HG03575 (cell line): ENCODE data around the gene HDAC4.

Experiments
- ATAC-seq: cut with Tn5 transposase; IDR thresholded peaks from one replicate; pipeline ENCODE4 v1.9.1; 2021; ENCODE audit not compliant: unreplicated experiment, insufficient number of reproducible peaks, low FRiP score; ENCODE audit errors: extremely low read depth

The HDAC4 gene

GRCh38 chr2:239431536-239431935 is 30.7 kb upstream of the HDAC4 start:
- ATAC-seq = no peak

DNA sequence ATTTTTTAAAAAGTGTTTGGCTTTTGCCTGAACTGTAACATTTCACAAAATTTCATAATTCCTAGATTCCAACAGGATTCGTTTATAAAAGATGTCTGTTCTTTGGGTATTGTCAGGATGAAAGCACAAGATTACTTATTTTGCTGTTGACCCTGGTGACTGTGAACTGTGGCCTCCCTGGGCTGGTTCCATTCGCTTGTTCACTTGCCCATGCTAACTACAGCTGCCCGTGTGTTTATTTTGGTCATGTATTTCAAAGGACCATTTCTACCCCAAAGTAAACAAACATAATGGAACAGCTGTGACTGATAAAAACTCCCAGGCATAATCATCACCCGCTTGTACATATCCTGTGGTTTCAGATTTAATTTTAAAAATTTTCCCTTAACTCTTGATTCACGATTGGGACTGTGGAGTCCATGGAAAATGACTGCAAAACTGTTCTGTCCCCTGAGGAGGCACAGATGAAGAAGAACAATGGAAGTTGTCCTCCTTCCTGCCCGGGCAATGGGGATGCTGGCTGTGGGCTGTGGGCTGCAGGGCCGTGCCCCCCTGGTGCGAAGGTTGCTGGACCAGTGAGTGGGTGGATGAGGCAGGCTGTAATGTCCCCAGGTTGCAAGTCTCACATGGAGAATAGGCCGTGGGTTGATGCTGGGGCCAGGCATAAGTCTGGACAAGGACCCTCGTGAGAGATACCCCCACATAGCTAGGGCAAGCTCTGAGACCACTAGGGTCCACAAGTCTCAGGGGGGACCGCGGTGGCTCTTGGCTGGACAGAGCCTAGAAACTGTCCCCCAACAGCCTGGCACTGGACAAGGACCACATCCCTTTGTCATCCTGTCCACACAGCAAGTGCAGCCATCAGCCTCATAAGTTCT is 28.9 kb upstream of the HDAC4 start:
- no peak for ATAC-seq

GRCh38 chr2:239425631-239426030 is 24.8 kb upstream of the HDAC4 start:
- no peak for ATAC-seq

DNA sequence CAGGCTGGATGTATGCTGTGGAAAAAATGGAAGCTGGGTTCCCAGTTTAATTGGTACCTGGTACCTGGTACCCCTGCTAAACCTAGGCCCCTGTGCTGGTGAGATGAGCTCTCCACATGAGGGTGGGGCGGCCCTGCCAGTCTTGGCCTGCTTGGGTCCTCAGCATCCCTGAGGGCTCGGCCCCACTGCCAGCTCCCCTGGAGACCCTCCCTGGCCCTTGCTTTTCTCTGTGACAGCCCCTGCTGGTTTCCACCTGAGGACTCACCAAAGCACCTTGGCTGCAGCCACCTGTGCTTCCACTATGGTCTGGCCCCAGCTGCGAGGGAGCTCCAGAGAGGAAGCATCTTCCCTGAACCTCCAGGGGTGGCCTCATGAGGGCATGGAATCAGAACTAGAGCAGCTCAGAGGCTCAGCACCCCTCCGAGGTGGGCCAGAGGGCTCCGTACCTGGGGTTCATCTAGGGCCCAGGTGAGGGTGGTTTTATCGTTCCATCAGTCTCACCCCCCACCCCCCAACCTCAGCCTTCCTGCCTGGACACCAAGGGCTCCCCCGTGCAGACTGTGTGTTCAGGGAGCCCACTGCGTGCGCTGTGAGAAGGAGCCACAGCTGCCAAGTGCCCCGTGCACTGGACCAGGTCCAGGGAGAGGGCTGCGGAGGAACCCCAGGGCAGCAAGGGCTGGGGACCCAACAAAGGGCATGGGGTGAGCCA is 23.7 kb upstream of the HDAC4 start:
- no peak for ATAC-seq

DNA sequence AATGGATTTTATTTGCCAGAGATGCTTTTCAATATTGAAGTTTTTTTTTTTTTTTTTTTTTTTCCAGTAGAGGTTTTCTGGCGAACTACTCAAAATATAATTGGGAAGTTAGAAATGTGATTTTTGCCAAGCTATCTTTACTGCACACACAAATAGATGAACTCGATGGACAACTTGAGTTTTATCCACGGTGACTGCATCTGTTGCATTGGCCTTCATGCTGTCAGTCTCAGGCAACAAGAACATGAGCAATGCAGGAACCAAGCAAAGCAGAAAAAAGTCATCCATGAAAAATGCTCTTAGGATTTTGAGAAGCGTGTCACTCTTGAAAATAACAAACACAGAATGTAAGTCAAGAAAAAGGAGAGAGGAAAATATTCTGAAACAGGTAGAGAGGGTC is 22.7 kb upstream of the HDAC4 start:
- ATAC-seq = no peak

- no peak for ATAC-seq
Measured at GRCh38 chr2:239421851-239422250, 21.0 kb upstream of the HDAC4 start.

DNA sequence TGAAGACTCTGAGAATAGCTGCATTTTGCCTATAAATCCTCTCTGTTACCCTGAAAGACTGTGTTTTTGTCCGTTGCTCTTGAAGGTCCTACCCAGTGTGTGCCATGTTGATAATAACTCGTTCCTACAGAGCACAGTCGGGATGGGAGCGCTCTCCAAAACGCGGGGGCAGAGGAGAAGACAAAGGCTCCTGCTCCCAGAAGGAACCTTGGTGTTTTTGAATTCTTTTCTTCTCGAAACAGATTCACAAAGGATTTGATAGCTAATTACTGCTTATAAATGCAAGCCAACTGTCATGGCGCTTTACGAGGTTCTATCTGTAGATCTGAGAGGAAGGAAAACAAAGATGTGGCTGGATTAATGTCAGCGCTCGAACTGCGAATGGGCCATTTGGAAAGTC is 19.3 kb upstream of the HDAC4 start:
- no peak for ATAC-seq

DNA sequence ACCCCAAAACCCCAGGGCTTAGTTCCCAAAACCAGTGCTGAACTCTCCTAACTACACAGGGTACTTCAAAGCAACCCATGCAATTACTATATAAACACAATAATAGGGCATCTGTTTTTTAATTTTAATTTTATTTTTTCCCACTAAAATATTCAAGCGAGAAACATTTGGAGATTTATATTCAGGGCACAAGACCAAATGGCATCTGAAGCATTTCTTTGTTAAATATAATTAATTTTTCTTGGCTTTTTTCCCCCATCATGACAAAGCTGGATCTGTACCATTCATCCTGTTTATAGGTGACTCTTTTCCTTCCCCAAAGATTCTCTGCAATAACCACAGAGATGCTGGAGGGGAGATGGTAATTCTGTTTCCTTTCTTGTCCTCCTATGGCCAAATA is 18.1 kb upstream of the HDAC4 start:
- ATAC-seq = no peak

- ATAC-seq = no peak
Measured at GRCh38 chr2:239412905-239413603, 12.2 kb upstream of the HDAC4 start.

- no peak for ATAC-seq
Measured at GRCh38 chr2:239411549-239412319, 10.9 kb upstream of the HDAC4 start.

DNA sequence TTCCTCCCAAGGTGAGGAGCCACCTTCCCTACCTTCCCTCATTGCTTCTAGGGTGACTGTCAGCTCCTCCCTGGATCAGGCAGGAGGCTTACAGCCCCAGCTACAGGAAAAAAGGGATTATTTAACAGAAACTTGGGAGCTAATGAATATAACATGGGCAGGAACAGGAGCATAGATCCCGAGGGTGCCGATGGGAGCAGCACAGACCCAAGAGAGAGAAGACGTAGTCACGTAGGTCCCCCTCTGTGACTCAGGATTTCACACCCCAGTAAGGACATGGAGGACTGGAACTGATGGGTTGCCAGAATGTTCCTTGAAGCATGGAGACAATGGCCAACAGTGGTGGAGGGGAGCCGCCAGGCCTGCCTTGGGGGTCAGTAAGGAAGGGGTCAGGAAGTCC is 10.3 kb upstream of the HDAC4 start:
- no peak for ATAC-seq

GRCh38 chr2:239409976-239410375 is 9.2 kb upstream of the HDAC4 start:
- ATAC-seq = no peak

- no peak for ATAC-seq
Measured at GRCh38 chr2:239407112-239407511, 6.3 kb upstream of the HDAC4 start.

- no peak for ATAC-seq
Measured at GRCh38 chr2:239406316-239406995, 5.6 kb upstream of the HDAC4 start.

- no peak for ATAC-seq
Measured at GRCh38 chr2:239405071-239405470, 4.3 kb upstream of the HDAC4 start.

DNA sequence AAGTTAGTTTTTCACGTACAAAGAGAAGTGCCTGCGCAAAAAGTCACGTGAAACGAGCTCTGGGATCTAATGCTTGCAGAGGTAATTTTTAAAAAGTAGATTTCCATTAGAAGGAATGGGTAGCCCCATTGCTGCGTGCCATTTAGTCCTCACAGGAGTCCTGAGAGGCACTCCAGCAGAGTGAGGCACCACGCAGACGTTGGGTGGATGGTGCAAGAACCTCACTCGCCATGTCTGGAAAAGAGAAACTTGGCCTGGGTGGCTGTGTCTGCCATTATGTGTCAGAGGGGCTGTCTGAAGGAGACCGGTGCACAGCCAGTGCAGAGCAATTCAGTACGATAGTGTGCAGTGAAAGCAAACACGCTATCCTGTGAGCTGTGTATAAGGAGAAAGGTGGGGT is 1.8 kb upstream of the HDAC4 start:
- no peak for ATAC-seq

DNA sequence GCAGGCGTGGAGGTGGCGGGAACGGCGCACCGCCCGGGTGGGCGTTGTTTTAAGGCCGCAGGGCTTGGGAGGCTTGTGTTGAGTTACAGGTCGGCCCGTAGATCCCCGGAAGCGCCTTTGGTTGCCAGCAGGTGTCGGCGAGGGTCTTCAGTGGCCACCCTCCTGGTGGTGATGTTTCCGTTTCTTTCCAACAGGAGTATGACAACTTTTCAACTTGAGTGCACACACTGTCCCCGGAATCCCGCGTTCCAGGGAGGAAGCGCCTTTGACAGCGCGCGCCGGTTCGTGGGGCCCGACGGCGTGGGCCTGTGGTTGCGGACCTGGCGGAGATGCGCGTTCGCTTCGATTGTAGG is 1.0 kb upstream of the HDAC4 start:
- no peak for ATAC-seq

GRCh38 chr2:239401067-239401880 is 454 bp upstream of the HDAC4 start:
- peak; percentile 63 for ATAC-seq
